Astrocyte (in vitro differentiated cells and primary cell): ENCODE data around the gene PPIA. TPM values are rescaled to one million over a fixed set of nuclear protein-coding genes. Genes with fewer than 3 reads are reported as not detected.
"Not testable (repeated sequence)": the region's sequence is repeated elsewhere in the genome, so short reads cannot be mapped to it uniquely, and the experiment has no call there.

ENCODE experiments used
- DNase-seq: peaks from one replicate; pipeline ENCODE4 v3.0.0-alpha.2; 2010; ENCODE audit warnings: low read depth
- FAIRE-seq: peaks from 2 replicates; lab custom pipeline; 2011; peaks lifted over from hg19 to GRCh38; lab: Jason Lieb, UNC
- H2AFZ ChIP-seq: 2 replicates; pipeline ENCODE4 v1.6.0; 2012; ENCODE audit warnings: low read depth, low read length, inconsistent platforms
- H3K27ac ChIP-seq: 2 replicates; pipeline ENCODE4 v1.5.1; 2011; ENCODE audit warnings: low read depth, low read length, inconsistent platforms
- H3K27me3 ChIP-seq: 2 replicates; pipeline ENCODE4 v1.6.0; 2011; ENCODE audit warnings: low read length, inconsistent platforms; ENCODE audit not compliant: insufficient read depth
- H3K36me3 ChIP-seq: 2 replicates; pipeline ENCODE4 v1.5.1; 2011; ENCODE audit warnings: low read length, inconsistent platforms; ENCODE audit not compliant: insufficient read depth
- H3K4me1 ChIP-seq: 2 replicates; pipeline ENCODE4 v1.5.1; 2011; ENCODE audit warnings: low read length, inconsistent platforms; ENCODE audit not compliant: insufficient read depth
- H3K4me2 ChIP-seq: 2 replicates; pipeline ENCODE4 v1.6.0; 2012; ENCODE audit warnings: low read length, inconsistent platforms
- H3K4me3 ChIP-seq: 2 replicates; pipeline ENCODE4 v1.5.1; 2011; ENCODE audit warnings: low read depth, mild to moderate bottlenecking, low read length, inconsistent platforms; ENCODE audit not compliant: insufficient read depth
- H3K79me2 ChIP-seq: 2 replicates; pipeline ENCODE4 v1.6.0; 2012; ENCODE audit warnings: mild to moderate bottlenecking, low read length, inconsistent platforms; ENCODE audit not compliant: insufficient read depth
- H3K9ac ChIP-seq: 2 replicates; pipeline ENCODE4 v1.6.0; 2012; ENCODE audit warnings: mild to moderate bottlenecking, low read length, inconsistent platforms
- H3K9me3 ChIP-seq: 2 replicates; pipeline ENCODE4 v1.5.1; 2012; ENCODE audit warnings: low read depth, mild to moderate bottlenecking, low read length, inconsistent platforms; ENCODE audit not compliant: insufficient read depth
- H4K20me1 ChIP-seq: 2 replicates; pipeline ENCODE4 v1.6.0; 2012; ENCODE audit warnings: low read length, inconsistent platforms; ENCODE audit not compliant: insufficient read depth
- H3K27ac Mint-ChIP-seq: one replicate; pipeline ENCODE4 v1.8.0; 2021; ENCODE audit warnings: mild to moderate bottlenecking, mixed read lengths; ENCODE audit not compliant: unreplicated experiment
- H3K27me3 Mint-ChIP-seq: one replicate; pipeline ENCODE4 v1.8.0; 2021; ENCODE audit warnings: low read depth, mixed read lengths; ENCODE audit not compliant: unreplicated experiment
- H3K36me3 Mint-ChIP-seq: one replicate; pipeline ENCODE4 v1.8.0; 2021; ENCODE audit warnings: low read depth, mixed read lengths; ENCODE audit not compliant: unreplicated experiment
- H3K4me1 Mint-ChIP-seq: one replicate; pipeline ENCODE4 v1.8.0; 2021; ENCODE audit warnings: low read depth, mixed read lengths; ENCODE audit not compliant: unreplicated experiment
- H3K4me3 Mint-ChIP-seq: one replicate; pipeline ENCODE4 v1.8.0; 2021; ENCODE audit warnings: mild to moderate bottlenecking, moderate library complexity, mixed read lengths; ENCODE audit not compliant: unreplicated experiment
- H3K9me3 Mint-ChIP-seq: one replicate; pipeline ENCODE4 v1.8.0; 2021; ENCODE audit warnings: mild to moderate bottlenecking, mixed read lengths; ENCODE audit not compliant: unreplicated experiment
- CTCF ChIP-seq: IDR thresholded peaks from 2 replicates; pipeline ENCODE4 v1.5.1; 2011; ENCODE audit warnings: low read depth, mild to moderate bottlenecking, inconsistent platforms, low read length, moderate library complexity; ENCODE audit not compliant: insufficient read depth
- EZH2 ChIP-seq: IDR thresholded peaks from 2 replicates; pipeline ENCODE4 v1.6.1; 2012; ENCODE audit warnings: mild to moderate bottlenecking, low read length, inconsistent platforms; ENCODE audit not compliant: insufficient read depth
- total RNA-seq: library from RNA; stranded (reverse); gene quantifications from 2 replicates; pipeline ENCODE4 v1.2.1, GENCODE V29; 2021

PPIA gene
- total RNA-seq, 1 donor from 2014 or later: 1,628 TPM

GRCh38 chr7:44771358-44771757 lies 25.1 kb upstream of the PPIA start:
- Histone ChIP-seq H3K4me2 (no peak overlapping the region), H3K4me1 (peaks cover 22% of the 10 kb centered on the region), H3K9ac (no peak overlapping the region), H3K79me2 (no peaks in the 10 kb centered on the region), H3K9me3 (no peaks in the 10 kb centered on the region), H3K36me3 (no peaks in the 10 kb centered on the region), H3K27me3 (no peaks in the 10 kb centered on the region), H3K4me3 (no peak overlapping the region), H4K20me1 (peaks cover 9% of the 10 kb centered on the region), H3K27ac (no peak overlapping the region), H2AFZ (no peak overlapping the region)
- no peak for DNase-seq
- TF ChIP-seq CTCF (no peak), EZH2 (no peak)
- FAIRE-seq: no peak
- Mint-ChIP-seq H3K4me1 (peaks cover 16% of the 10 kb centered on the region), H3K27me3 (no peaks in the 10 kb centered on the region), H3K27ac (no peak overlapping the region), H3K4me3 (no peak overlapping the region), H3K9me3 (no peaks in the 10 kb centered on the region), H3K36me3 (peaks cover 7% of the 10 kb centered on the region)

- H3K4me2 ChIP-seq: no peak overlapping the region
- H3K27me3 ChIP-seq: no peaks in the 10 kb centered on the region
- TF ChIP-seq EZH2 (no peak), CTCF (no peak)
- no peak for FAIRE-seq
- no peak overlapping the region for H3K9ac ChIP-seq
- Mint-ChIP-seq H3K4me3 (no peak overlapping the region), H3K4me1 (peaks cover 16% of the 10 kb centered on the region), H3K27ac (no peak overlapping the region), H3K9me3 (no peaks in the 10 kb centered on the region), H3K27me3 (no peaks in the 10 kb centered on the region), H3K36me3 (peaks cover 4% of the 10 kb centered on the region)
- H3K4me1 ChIP-seq: peaks cover 22% of the 10 kb centered on the region
- H3K4me3 ChIP-seq: no peak overlapping the region
- no peak overlapping the region for H3K27ac ChIP-seq
- H4K20me1 ChIP-seq: peaks cover 9% of the 10 kb centered on the region
- no peak for DNase-seq
- no peaks in the 10 kb centered on the region for H3K79me2 ChIP-seq
- no peaks in the 10 kb centered on the region for H3K9me3 ChIP-seq
- H2AFZ ChIP-seq: no peak overlapping the region
- no peaks in the 10 kb centered on the region for H3K36me3 ChIP-seq
These were observed 24.0 kb upstream of the PPIA start for GRCh38 chr7:44772440-44772839.

GRCh38 chr7:44772867-44773266 lies 23.6 kb upstream of the PPIA start:
- Histone ChIP-seq H3K27ac (no peak overlapping the region), H3K4me1 (peaks cover 21% of the 10 kb centered on the region), H3K79me2 (no peaks in the 10 kb centered on the region), H3K4me2 (no peak overlapping the region), H3K9me3 (no peaks in the 10 kb centered on the region), H3K27me3 (no peaks in the 10 kb centered on the region), H3K36me3 (no peaks in the 10 kb centered on the region), H3K4me3 (no peak overlapping the region), H3K9ac (no peak overlapping the region), H4K20me1 (peaks cover 7% of the 10 kb centered on the region), H2AFZ (no peak overlapping the region)
- Mint-ChIP-seq H3K27ac (no peak overlapping the region), H3K9me3 (no peaks in the 10 kb centered on the region), H3K4me1 (peaks cover 16% of the 10 kb centered on the region), H3K4me3 (no peak overlapping the region), H3K27me3 (no peaks in the 10 kb centered on the region), H3K36me3 (peaks cover 2% of the 10 kb centered on the region)
- DNase-seq (no peak), FAIRE-seq (no peak)
- TF ChIP-seq CTCF: no peak

DNA sequence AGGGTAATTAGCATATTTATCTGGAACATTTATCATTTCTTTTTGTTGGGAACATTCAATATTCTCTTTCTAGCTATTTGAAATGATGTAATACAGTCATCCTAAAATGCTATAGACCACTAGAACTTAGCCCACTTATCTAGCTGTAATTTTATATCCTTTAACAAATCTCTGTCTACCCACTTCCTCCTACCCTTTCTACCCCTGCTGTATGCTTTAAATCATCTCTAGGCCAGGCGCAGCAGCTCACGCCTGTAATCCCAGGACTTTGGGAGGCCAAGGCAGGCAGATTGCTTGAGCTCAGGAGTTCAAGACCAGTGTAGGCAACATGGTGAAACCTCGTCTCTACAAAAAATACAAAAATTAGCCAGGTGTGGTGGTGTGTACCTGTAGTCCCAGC lies 22.0 kb upstream of the PPIA start:
- not testable (repeated sequence) for H3K27me3 Mint-ChIP-seq

More for the DNA sequence above, 22.0 kb upstream of the PPIA start:
- H3K36me3 Mint-ChIP-seq, H3K9me3 ChIP-seq, H3K4me1 ChIP-seq, H3K27ac ChIP-seq, H3K79me2 ChIP-seq, H3K27me3 ChIP-seq, H3K9ac ChIP-seq, H3K4me1 Mint-ChIP-seq, H3K27ac Mint-ChIP-seq, H3K36me3 ChIP-seq, FAIRE-seq, DNase-seq, H4K20me1 ChIP-seq, H3K4me2 ChIP-seq, H3K9me3 Mint-ChIP-seq, H3K4me3 Mint-ChIP-seq, H3K4me3 ChIP-seq, H2AFZ ChIP-seq: not testable (repeated sequence)
